Activated CD8-positive, alpha-beta T cell treated with anti-CD3 and anti-CD28 coated beads for 36 hours (primary cell): ENCODE results near the gene FRS2. TPM values are rescaled to one million over a fixed set of nuclear protein-coding genes. Genes with fewer than 3 reads are reported as not detected.

Source experiments
- ATAC-seq: fragments of 200-7000 bp; cut with Tn5 transposase; one replicate; pipeline ENCODE4 v1.10.0; 2021; ENCODE audit warnings: mild to moderate bottlenecking, moderate library complexity
- CTCF ChIA-PET: fragments of 350-600 bp; sonication (Branson Sonifier 250); formaldehyde crosslinking; loops from one replicate; lab custom pipeline; 2021; ENCODE audit warnings: antibody characterized with exemption; lab: Charles Lee
- POLR2A ChIA-PET: fragments of 350-600 bp; sonication (Branson Sonifier 250); formaldehyde crosslinking; loops from one replicate; lab custom pipeline; 2021; ENCODE audit warnings: antibody characterized with exemption; lab: Charles Lee
- DNase-seq: peaks from one replicate; pipeline ENCODE4 v3.0.0-alpha.2; 2020
- H3K27ac Mint-ChIP-seq: one replicate; pipeline ENCODE4 v1.8.0; 2021; ENCODE audit warnings: mild to moderate bottlenecking, mixed read lengths
- H3K27me3 Mint-ChIP-seq: one replicate; pipeline ENCODE4 v1.8.0; 2021; ENCODE audit warnings: mixed read lengths
- H3K36me3 Mint-ChIP-seq: one replicate; pipeline ENCODE4 v1.8.0; 2021; ENCODE audit warnings: low read depth, mixed read lengths
- H3K4me1 Mint-ChIP-seq: one replicate; pipeline ENCODE4 v1.8.0; 2021; ENCODE audit warnings: low read depth, mixed read lengths
- H3K4me3 Mint-ChIP-seq: one replicate; pipeline ENCODE4 v1.8.0; 2021; ENCODE audit warnings: mild to moderate bottlenecking, moderate library complexity, mixed read lengths
- H3K9me3 Mint-ChIP-seq: one replicate; pipeline ENCODE4 v1.8.0; 2021; ENCODE audit warnings: mixed read lengths
- intact Hi-C: fragments of 100-400 bp; cut with micrococcal nuclease; formaldehyde crosslinking; loops from one replicate; pipeline ENCODE4 v1.10.0; 2022
- total RNA-seq, 2 experiments: library from RNA; stranded (reverse); gene quantifications; one replicate each; pipeline ENCODE4 v1.2.3, GENCODE V29; 2021
- TF ChIP-seq, protein P1 (sequence below): fragments of 200-600 bp; IDR thresholded peaks from one replicate; pipeline ENCODE4 v1.8.0; 2022; ENCODE audit warnings: antibody characterized with exemption, mild to moderate bottlenecking

The FRS2 gene
- total RNA-seq, 2 experiments from 2014 or later: 8.3 to 10.5 TPM

DNA sequence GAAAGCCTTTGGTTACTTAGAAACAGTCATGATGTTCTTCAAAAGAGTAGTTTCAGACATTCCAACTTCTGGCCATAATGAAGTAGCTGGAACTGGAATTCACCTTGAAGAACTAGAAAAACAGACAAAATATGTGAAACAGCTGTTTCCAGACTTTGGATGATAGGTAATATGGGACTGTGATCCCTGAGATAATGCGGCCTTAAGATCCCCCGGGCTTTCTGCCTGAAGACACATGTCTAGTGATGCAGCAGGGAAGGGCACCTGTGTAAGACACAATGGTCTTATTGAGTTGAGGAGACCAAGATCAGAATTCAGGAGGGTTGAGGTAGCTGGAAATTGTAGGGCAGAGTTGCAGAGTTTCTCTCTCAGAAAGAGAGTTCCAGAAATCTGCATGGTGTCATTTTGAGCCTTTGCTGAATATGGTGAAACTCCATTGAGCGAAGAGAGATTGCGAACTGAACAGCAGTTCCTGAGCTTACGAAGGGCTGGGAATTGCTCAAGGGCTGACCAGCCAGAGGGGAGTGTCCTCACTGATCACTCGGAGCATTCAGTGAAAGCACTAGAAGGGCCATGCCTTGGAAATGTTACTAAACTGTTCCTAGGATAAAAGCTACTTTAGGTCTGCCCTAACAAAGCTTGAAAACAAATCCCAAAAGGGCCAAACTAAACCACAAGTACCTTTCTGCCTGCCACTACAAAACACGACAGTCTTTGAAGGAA lies 41.7 kb upstream of the FRS2 start:
- no peaks in the 10 kb centered on the region for H3K4me1 Mint-ChIP-seq
- ChIA-PET CTCF (interaction anchor here (1.7 kb wide), 1 partner anchor 137 kb away, joined by 5 read pairs; no protein-coding TSS in a partner anchor), POLR2A (interaction anchor here (0.6 kb wide), 1 partner anchor 67 kb away, joined by 3 read pairs; no protein-coding TSS in a partner anchor)
- no peaks in the 10 kb centered on the region for H3K27me3 Mint-ChIP-seq
- no peaks in the 10 kb centered on the region for H3K36me3 Mint-ChIP-seq
- no peaks in the 10 kb centered on the region for H3K9me3 Mint-ChIP-seq
- no peak for ATAC-seq
- TF ChIP-seq, protein P1, sequence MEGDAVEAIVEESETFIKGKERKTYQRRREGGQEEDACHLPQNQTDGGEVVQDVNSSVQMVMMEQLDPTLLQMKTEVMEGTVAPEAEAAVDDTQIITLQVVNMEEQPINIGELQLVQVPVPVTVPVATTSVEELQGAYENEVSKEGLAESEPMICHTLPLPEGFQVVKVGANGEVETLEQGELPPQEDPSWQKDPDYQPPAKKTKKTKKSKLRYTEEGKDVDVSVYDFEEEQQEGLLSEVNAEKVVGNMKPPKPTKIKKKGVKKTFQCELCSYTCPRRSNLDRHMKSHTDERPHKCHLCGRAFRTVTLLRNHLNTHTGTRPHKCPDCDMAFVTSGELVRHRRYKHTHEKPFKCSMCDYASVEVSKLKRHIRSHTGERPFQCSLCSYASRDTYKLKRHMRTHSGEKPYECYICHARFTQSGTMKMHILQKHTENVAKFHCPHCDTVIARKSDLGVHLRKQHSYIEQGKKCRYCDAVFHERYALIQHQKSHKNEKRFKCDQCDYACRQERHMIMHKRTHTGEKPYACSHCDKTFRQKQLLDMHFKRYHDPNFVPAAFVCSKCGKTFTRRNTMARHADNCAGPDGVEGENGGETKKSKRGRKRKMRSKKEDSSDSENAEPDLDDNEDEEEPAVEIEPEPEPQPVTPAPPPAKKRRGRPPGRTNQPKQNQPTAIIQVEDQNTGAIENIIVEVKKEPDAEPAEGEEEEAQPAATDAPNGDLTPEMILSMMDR: no peak
- DNase-seq: no peak
- no peak overlapping the region for H3K27ac Mint-ChIP-seq
- H3K4me3 Mint-ChIP-seq: no peak overlapping the region
- intact Hi-C loops: no loop called here

DNA sequence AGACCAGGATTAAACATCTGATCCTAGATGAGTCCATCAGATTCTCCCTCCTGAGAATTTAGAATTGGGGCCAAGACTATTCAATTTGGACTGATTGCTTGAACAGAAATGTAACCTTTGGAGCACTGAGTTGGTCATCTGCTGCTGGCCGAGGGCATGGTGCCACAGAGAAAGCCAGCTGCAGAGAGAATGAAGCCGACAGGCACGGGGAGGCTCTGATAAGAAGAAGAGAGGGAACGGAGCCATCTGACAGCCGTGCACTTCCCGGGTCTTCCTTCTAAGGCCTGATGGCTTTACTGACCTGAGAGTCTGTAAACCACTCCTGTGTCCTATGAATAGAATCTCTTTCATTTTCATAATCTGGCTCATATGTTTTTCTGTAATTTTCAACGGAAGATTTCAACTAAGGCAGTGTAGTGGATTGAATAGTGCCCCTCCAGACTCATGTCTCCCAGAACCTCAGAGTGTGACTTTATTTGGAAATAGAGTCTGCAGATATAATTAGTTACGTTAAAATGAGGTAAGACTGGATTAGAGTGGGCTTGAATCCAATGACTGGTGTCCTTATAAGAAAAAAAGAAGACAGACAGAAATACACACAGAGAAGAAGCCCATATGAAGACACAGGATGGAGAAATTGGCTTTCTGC lies 39.1 kb upstream of the FRS2 start:
- Mint-ChIP-seq H3K36me3 (no peaks in the 10 kb centered on the region), H3K27ac (no peak overlapping the region), H3K9me3 (no peaks in the 10 kb centered on the region), H3K27me3 (no peaks in the 10 kb centered on the region), H3K4me1 (no peaks in the 10 kb centered on the region), H3K4me3 (no peak overlapping the region)
- DNase-seq: no peak
- POLR2A ChIA-PET: no interaction called here
- TF ChIP-seq, protein P1: no peak
- CTCF ChIA-PET: interaction anchor here (0.9 kb wide), 1 partner anchor 9 kb away, joined by 3 read pairs; no protein-coding TSS in a partner anchor
- intact Hi-C loops: no loop called here
- no peak for ATAC-seq

- ATAC-seq: no peak
- no peak overlapping the region for H3K4me3 Mint-ChIP-seq
- DNase-seq: no peak
- H3K36me3 Mint-ChIP-seq: no peaks in the 10 kb centered on the region
- H3K9me3 Mint-ChIP-seq: no peaks in the 10 kb centered on the region
- H3K27ac Mint-ChIP-seq: no peak overlapping the region
- POLR2A ChIA-PET: no interaction called here
- TF ChIP-seq, protein P1: no peak
- CTCF ChIA-PET: interaction anchor here (0.9 kb wide), 1 partner anchor 10 kb away, joined by 3 read pairs; no protein-coding TSS in a partner anchor
- intact Hi-C loops: no loop called here
- no peaks in the 10 kb centered on the region for H3K27me3 Mint-ChIP-seq
- H3K4me1 Mint-ChIP-seq: no peaks in the 10 kb centered on the region
These were observed 38.5 kb upstream of the FRS2 start for GRCh38 chr12:69431591-69432222.

- no peak for ATAC-seq
- ChIA-PET POLR2A (no interaction called here), CTCF (no interaction called here)
- Mint-ChIP-seq H3K4me1 (no peaks in the 10 kb centered on the region), H3K9me3 (no peaks in the 10 kb centered on the region), H3K4me3 (no peak overlapping the region), H3K27me3 (no peaks in the 10 kb centered on the region), H3K27ac (no peak overlapping the region), H3K36me3 (no peaks in the 10 kb centered on the region)
- intact Hi-C loops: no loop called here
- no peak for DNase-seq
- TF ChIP-seq, protein P1: no peak
These were observed 36.5 kb upstream of the FRS2 start for GRCh38 chr12:69433653-69434052.
